Keratinocyte (primary cell): Measurements from ENCODE around the gene STIM1.

Experiments
- CTCF ChIP-seq, 3 experiments: IDR thresholded peaks in 1 of 3; conservative IDR thresholded peaks in 1 of 3; optimal IDR thresholded peaks in 1 of 3; 2 replicates in 2 of 3; 3 replicates in 1 of 3; pipeline versions ENCODE3 to v1.5.1; 2011; ENCODE audit warnings: low read length in 3 of 3, mild to moderate bottlenecking in 3 of 3, moderate library complexity in 2 of 3, control low read depth in 1 of 3, inconsistent platforms in 1 of 3; ENCODE audit not compliant: insufficient read depth in 2 of 3; ENCODE audit errors: extremely low read depth in 1 of 3
- EZH2 ChIP-seq: IDR thresholded peaks from one replicate; pipeline ENCODE4 v1.6.1; 2012; ENCODE audit warnings: inconsistent platforms, mild to moderate bottlenecking, low read length, moderate library complexity

GRCh38 chr11:4118107-4118506 is 262.6 kb downstream of the STIM1 start:
- TF ChIP-seq CTCF (optimal IDR thresholded peaks at IDR 0.05 in 1 of 3, IDR thresholded peaks at IDR 0.05 in 1 of 3, conservative IDR thresholded peaks at IDR 0.05 in 1 of 3; ENCODE audit: extremely low read depth in 1 of 3, insufficient read depth in 2 of 3, low read length in 3 of 3), result no peak
- TF ChIP-seq EZH2, result no peak
